SJCRH30 (cell line): ENCODE measurements around the gene HSD17B2. TPM values are rescaled to one million over a fixed set of nuclear protein-coding genes. Genes with fewer than 3 reads are reported as not detected.

Experiments used
- DNase-seq, 2 experiments: peaks; one replicate each; pipeline ENCODE4 v3.0.0-alpha.2; 2015 to 2020
- H3K27ac ChIP-seq: fragments of 250-450 bp; sonication (Bioruptor Pico); 2 replicates; pipeline ENCODE4 v1.5.1; 2020; ENCODE audit warnings: mild to moderate bottlenecking, moderate library complexity
- H3K27me3 ChIP-seq: fragments of 250-450 bp; sonication (Bioruptor Pico); 2 replicates; pipeline ENCODE4 v1.5.1; 2020; ENCODE audit warnings: mild to moderate bottlenecking, moderate library complexity
- H3K36me3 ChIP-seq: fragments of 250-450 bp; sonication (Bioruptor Pico); 2 replicates; pipeline ENCODE4 v1.5.1; 2020; ENCODE audit warnings: mild to moderate bottlenecking, moderate library complexity
- H3K4me1 ChIP-seq: fragments of 250-450 bp; sonication (Bioruptor Pico); 2 replicates; pipeline ENCODE4 v1.5.1; 2020; ENCODE audit warnings: mild to moderate bottlenecking, moderate library complexity
- H3K4me3 ChIP-seq: fragments of 250-450 bp; sonication (Bioruptor Pico); 2 replicates; pipeline ENCODE4 v1.5.1; 2020; ENCODE audit warnings: mild to moderate bottlenecking, moderate library complexity
- H3K9me3 ChIP-seq: fragments of 250-450 bp; sonication (Bioruptor Pico); replicated peaks from 2 replicates; pipeline ENCODE4 v1.5.1; 2020; ENCODE audit warnings: mild to moderate bottlenecking, moderate library complexity
- total RNA-seq: library from RNA; depleted of rRNA; stranded (reverse); fragments of >200 nt; shearing (Covaris generic); gene quantifications from 2 replicates; pipeline ENCODE4 v1.2.3, GENCODE V29; 2014

HSD17B2 gene
- total RNA-seq, 1 experiment from 2014 or later, result not detected

DNA sequence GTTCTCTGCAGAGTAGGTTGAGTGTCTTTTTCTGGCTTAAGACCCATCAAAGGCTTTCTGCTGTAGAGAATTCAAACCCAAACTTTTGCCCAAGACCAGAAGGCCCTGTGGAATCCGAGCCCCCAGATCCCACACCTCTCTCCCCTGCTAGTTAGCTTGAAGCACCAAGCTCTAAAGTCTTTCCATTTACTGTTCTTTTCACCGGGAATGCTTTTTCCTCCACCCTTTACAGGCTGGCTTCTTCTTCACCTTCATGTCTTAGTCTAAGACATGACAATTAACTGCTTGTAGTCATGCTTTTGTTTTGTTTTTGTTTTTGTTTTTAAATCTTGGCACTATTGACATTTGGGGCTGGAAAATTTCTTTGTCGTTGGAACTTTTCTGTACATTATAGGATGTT lies 15.5 kb downstream of the HSD17B2 start:
- Histone ChIP-seq H3K36me3 (no peaks in the 10 kb centered on the region), H3K27me3 (no peaks in the 10 kb centered on the region), H3K4me3 (no peak overlapping the region), H3K4me1 (no peaks in the 10 kb centered on the region), H3K27ac (no peak overlapping the region), H3K9me3 (no peaks in the 10 kb centered on the region)
- no peak for DNase-seq

- Histone ChIP-seq H3K27me3 (no peaks in the 10 kb centered on the region), H3K9me3 (no peaks in the 10 kb centered on the region)
- no peak for DNase-seq
Observed at GRCh38 chr16:82050909-82051357, 15.9 kb downstream of the HSD17B2 start.

DNA sequence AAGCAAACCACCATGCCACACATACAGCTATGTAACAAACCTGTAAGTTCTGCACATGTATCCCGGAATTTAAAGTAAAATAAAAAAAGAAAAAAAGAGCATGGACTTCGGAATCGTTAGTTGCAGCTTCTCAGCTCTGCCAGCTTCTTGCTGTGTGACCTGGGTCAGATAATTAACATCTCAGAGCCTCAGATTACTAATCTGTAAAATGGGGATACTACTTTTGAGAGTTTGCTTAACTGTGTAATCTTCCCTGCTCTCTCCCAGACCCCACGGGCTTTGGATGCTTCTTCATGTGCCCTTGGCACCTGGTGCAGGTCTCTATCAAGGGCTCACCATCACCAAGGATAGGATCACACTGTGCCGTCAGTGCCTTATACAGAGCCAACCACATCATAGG lies 16.6 kb downstream of the HSD17B2 start:
- H3K27ac ChIP-seq, result no peak overlapping the region
- no peak for DNase-seq
- no peaks in the 10 kb centered on the region for H3K9me3 ChIP-seq
- no peaks in the 10 kb centered on the region for H3K4me1 ChIP-seq
- H3K36me3 ChIP-seq, result no peaks in the 10 kb centered on the region
- no peaks in the 10 kb centered on the region for H3K27me3 ChIP-seq
- no peak overlapping the region for H3K4me3 ChIP-seq

More at GRCh38 chr16:82050909-82051357, 15.9 kb downstream of the HSD17B2 start:
- Histone ChIP-seq H3K4me1 (no peaks in the 10 kb centered on the region), H3K36me3 (no peaks in the 10 kb centered on the region), H3K4me3 (no peak overlapping the region), H3K27ac (no peak overlapping the region)

GRCh38 chr16:82055117-82055516 lies 20.1 kb downstream of the HSD17B2 start:
- DNase-seq, result no peak
- Histone ChIP-seq H3K36me3 (no peaks in the 10 kb centered on the region), H3K9me3 (no peaks in the 10 kb centered on the region), H3K4me1 (no peaks in the 10 kb centered on the region), H3K27me3 (no peaks in the 10 kb centered on the region), H3K4me3 (no peak overlapping the region), H3K27ac (no peak overlapping the region)

DNA sequence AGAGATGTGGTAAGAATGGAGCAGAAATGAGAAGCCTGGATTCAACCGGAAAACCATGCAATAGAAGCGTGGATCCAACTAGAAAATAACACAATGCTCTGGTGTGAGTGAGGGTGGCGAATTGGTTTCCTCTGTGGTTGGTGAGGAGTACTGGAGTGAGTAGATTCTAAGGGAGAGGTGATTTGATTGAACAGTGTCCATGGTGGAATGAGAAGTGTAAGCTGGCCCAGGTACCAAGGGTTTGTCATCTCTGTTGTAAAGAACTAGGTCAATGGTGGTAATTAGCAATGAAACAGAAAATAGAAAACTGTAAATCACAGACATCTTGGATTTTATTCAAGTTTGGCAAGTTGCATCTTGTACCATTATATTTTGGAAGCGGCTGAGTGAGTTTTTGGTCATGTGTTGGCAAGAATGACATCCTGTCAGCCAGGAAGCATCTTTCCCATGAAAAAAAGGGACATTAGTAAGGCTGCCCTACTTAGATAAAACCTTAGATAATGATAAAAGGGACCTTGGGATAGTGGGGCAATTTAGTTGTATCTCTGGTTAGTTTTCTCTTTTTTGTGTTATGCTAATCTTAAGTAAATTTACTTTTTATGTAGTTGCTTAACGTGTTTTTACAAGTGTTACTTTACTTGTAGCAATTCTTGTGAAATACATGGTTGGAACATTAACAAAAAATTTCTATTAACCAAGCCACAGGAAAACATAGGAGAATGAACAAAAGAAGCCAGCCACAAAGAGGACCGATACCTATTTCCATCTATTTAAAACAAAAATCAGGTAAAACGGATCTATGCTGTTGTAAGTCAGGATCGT lies 20.9 kb downstream of the HSD17B2 start:
- Histone ChIP-seq H3K9me3 (no peaks in the 10 kb centered on the region), H3K27ac (no peak overlapping the region), H3K4me3 (no peak overlapping the region), H3K27me3 (no peaks in the 10 kb centered on the region), H3K4me1 (no peaks in the 10 kb centered on the region), H3K36me3 (no peaks in the 10 kb centered on the region)
- no peak for DNase-seq

- no peaks in the 10 kb centered on the region for H3K27me3 ChIP-seq
- no peaks in the 10 kb centered on the region for H3K4me1 ChIP-seq
- H3K9me3 ChIP-seq, result no peaks in the 10 kb centered on the region
- no peak for DNase-seq
- no peak overlapping the region for H3K4me3 ChIP-seq
- H3K36me3 ChIP-seq, result no peaks in the 10 kb centered on the region
- no peak overlapping the region for H3K27ac ChIP-seq
Observed at GRCh38 chr16:82056550-82056896, 21.5 kb downstream of the HSD17B2 start.

- DNase-seq, result no peak
- Histone ChIP-seq H3K4me1 (no peaks in the 10 kb centered on the region), H3K27me3 (no peaks in the 10 kb centered on the region), H3K36me3 (no peaks in the 10 kb centered on the region), H3K27ac (no peak overlapping the region), H3K9me3 (no peaks in the 10 kb centered on the region), H3K4me3 (no peak overlapping the region)
Observed at GRCh38 chr16:82059161-82059982, 24.3 kb downstream of the HSD17B2 start.

GRCh38 chr16:82059983-82060421 lies 24.9 kb downstream of the HSD17B2 start:
- no peaks in the 10 kb centered on the region for H3K9me3 ChIP-seq
- no peaks in the 10 kb centered on the region for H3K4me1 ChIP-seq
- no peaks in the 10 kb centered on the region for H3K36me3 ChIP-seq
- no peak overlapping the region for H3K4me3 ChIP-seq
- H3K27ac ChIP-seq, result no peak overlapping the region
- no peaks in the 10 kb centered on the region for H3K27me3 ChIP-seq
- no peak for DNase-seq

- Histone ChIP-seq H3K27ac (no peak overlapping the region), H3K4me3 (no peak overlapping the region), H3K9me3 (no peaks in the 10 kb centered on the region), H3K4me1 (no peaks in the 10 kb centered on the region), H3K27me3 (no peaks in the 10 kb centered on the region), H3K36me3 (no peaks in the 10 kb centered on the region)
- peak in 1 of 2 experiments; percentile 14 for DNase-seq
Observed at GRCh38 chr16:82061861-82062525, 26.9 kb downstream of the HSD17B2 start.

DNA sequence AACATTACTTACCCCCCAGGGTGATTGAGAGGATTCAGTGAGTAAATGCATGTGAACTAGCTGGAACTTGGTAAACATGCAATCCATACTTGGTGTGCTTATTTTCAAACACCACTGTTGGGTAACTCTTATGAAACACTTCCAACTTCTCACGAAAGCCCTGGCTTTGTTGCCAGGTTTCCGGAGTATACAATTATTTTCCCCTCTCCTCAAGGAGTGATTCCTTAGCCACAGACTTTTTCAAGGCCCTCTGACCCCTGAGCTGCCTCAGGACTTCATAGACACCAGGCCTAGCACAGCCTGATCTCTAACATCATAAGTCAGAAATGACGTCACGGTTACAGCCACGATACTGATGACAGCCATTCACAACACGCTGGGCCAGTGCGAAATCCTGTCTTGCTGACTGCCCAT lies 27.6 kb downstream of the HSD17B2 start:
- no peaks in the 10 kb centered on the region for H3K36me3 ChIP-seq
- no peaks in the 10 kb centered on the region for H3K27me3 ChIP-seq
- H3K9me3 ChIP-seq, result no peaks in the 10 kb centered on the region
- H3K27ac ChIP-seq, result no peak overlapping the region
- H3K4me3 ChIP-seq, result no peak overlapping the region
- no peaks in the 10 kb centered on the region for H3K4me1 ChIP-seq
- no peak for DNase-seq

- no peak for DNase-seq
- H3K9me3 ChIP-seq, result no peaks in the 10 kb centered on the region
- H3K36me3 ChIP-seq, result no peaks in the 10 kb centered on the region
- H3K4me1 ChIP-seq, result no peaks in the 10 kb centered on the region
- no peak overlapping the region for H3K4me3 ChIP-seq
- no peaks in the 10 kb centered on the region for H3K27me3 ChIP-seq
- no peak overlapping the region for H3K27ac ChIP-seq
Observed at GRCh38 chr16:82063456-82064082, 28.5 kb downstream of the HSD17B2 start.

- no peak overlapping the region for H3K4me3 ChIP-seq
- H3K4me1 ChIP-seq, result no peaks in the 10 kb centered on the region
- no peaks in the 10 kb centered on the region for H3K9me3 ChIP-seq
- no peaks in the 10 kb centered on the region for H3K27me3 ChIP-seq
- no peak for DNase-seq
- no peak overlapping the region for H3K27ac ChIP-seq
- H3K36me3 ChIP-seq, result no peaks in the 10 kb centered on the region
Observed at GRCh38 chr16:82067042-82067803, 32.2 kb downstream of the HSD17B2 start.

DNA sequence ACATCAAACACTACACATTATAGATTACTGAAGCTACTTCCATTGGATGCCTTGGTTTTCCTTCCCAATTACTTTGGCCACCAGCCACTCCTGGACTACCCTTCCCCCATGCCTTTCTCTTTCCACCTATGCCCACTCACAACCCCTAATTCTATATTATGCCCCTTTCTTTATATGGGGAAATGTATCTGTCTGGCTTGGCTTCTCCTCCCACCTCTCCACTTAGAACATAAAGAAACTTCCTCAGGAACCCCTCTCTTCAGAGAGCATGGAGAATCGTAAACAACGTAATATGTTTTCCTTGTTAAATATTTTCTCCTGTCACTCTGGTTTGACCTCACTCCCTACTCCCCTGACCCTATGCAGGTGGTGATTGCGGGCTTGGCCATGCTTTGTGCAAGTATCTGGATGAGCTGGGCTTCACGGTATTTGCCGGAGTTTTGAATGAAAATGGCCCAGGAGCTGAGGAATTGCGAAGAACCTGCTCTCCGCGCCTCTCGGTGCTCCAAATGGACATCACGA lies 32.8 kb downstream of the HSD17B2 start:
- H3K9me3 ChIP-seq, result no peaks in the 10 kb centered on the region
- no peak overlapping the region for H3K4me3 ChIP-seq
- DNase-seq, result no peak
- no peak overlapping the region for H3K27ac ChIP-seq
- H3K27me3 ChIP-seq, result no peaks in the 10 kb centered on the region
- no peaks in the 10 kb centered on the region for H3K36me3 ChIP-seq
- no peaks in the 10 kb centered on the region for H3K4me1 ChIP-seq
